GM23248 (cell line): Measurements from ENCODE around the gene HAPLN1. TPM values are rescaled to one million over a fixed set of nuclear protein-coding genes. Genes with fewer than 3 reads are reported as not detected.
"Not testable (repeated sequence)": the region's sequence is repeated elsewhere in the genome, so short reads cannot be mapped to it uniquely, and the experiment has no call there.

Source experiments
- DNase-seq: peaks from one replicate; pipeline ENCODE4 v3.0.0-alpha.2; 2015
- H2AFZ ChIP-seq: fragments of 200-600 bp; sonication (generic); 2 replicates; pipeline ENCODE4 v1.6.1; 2016; ENCODE audit warnings: antibody characterized with exemption
- H3F3A ChIP-seq: fragments of 200-600 bp; sonication (generic); 2 replicates; pipeline ENCODE4 v1.6.1; 2016; ENCODE audit warnings: mild to moderate bottlenecking, antibody characterized with exemption, mixed run types; ENCODE audit not compliant: insufficient read depth
- H3K27ac ChIP-seq: fragments of 200-600 bp; sonication (generic); 2 replicates; pipeline ENCODE4 v1.5.1; 2016; ENCODE audit warnings: mild to moderate bottlenecking
- H3K27me3 ChIP-seq: fragments of 200-600 bp; sonication (generic); replicated peaks from 2 replicates; pipeline ENCODE4 v1.6.1; 2016; ENCODE audit warnings: mild to moderate bottlenecking; ENCODE audit not compliant: insufficient read depth
- H3K36me3 ChIP-seq: fragments of 200-600 bp; sonication (generic); 2 replicates; pipeline ENCODE4 v1.6.1; 2016; ENCODE audit warnings: low read depth, mild to moderate bottlenecking
- H3K4me1 ChIP-seq: fragments of 200-600 bp; sonication (generic); 2 replicates; pipeline ENCODE4 v1.6.1; 2016; ENCODE audit warnings: mild to moderate bottlenecking; ENCODE audit not compliant: insufficient read depth
- H3K4me2 ChIP-seq: fragments of 200-600 bp; sonication (generic); one replicate; pipeline ENCODE4 v1.6.1; 2016; ENCODE audit warnings: mild to moderate bottlenecking; ENCODE audit not compliant: unreplicated experiment
- H3K4me3 ChIP-seq: fragments of 200-600 bp; sonication (generic); 2 replicates; pipeline ENCODE4 v1.5.1; 2016; ENCODE audit warnings: mild to moderate bottlenecking
- H3K79me2 ChIP-seq: fragments of 200-600 bp; sonication (generic); 2 replicates; pipeline ENCODE4 v1.6.1; 2016; ENCODE audit warnings: mild to moderate bottlenecking; ENCODE audit not compliant: insufficient read depth
- H3K9ac ChIP-seq: fragments of 200-600 bp; sonication (generic); 2 replicates; pipeline ENCODE4 v1.6.1; 2016; ENCODE audit warnings: mild to moderate bottlenecking
- H3K9me2 ChIP-seq: fragments of 200-600 bp; sonication (generic); 2 replicates; pipeline ENCODE4 v1.6.1; 2016; ENCODE audit warnings: mixed run types, mild to moderate bottlenecking, moderate library complexity; ENCODE audit not compliant: insufficient read depth
- H3K9me3 ChIP-seq: fragments of 200-600 bp; sonication (generic); one replicate; pipeline ENCODE4 v1.6.1; 2017; ENCODE audit warnings: low read depth
- H4K20me1 ChIP-seq: fragments of 200-600 bp; sonication (generic); 2 replicates; pipeline ENCODE4 v1.6.0; 2016; ENCODE audit not compliant: insufficient read depth
- EZH2 ChIP-seq: fragments of 200-600 bp; sonication (generic); IDR thresholded peaks from 2 replicates; pipeline ENCODE4 v1.6.1; 2018; ENCODE audit warnings: antibody characterized with exemption, mild to moderate bottlenecking; ENCODE audit not compliant: insufficient read depth, poor library complexity, severe bottlenecking
- EZH2phosphoT487 ChIP-seq: fragments of 200-600 bp; sonication (generic); IDR thresholded peaks from 2 replicates; pipeline ENCODE4 v1.6.1; 2018; ENCODE audit warnings: antibody characterized with exemption, moderate library complexity, mild to moderate bottlenecking, low read depth; ENCODE audit not compliant: insufficient read depth
- WGBS, 2 experiments: methylation state at CpG; one replicate each; pipeline ENCODE4 v1.1.6; 2015 to 2017; ENCODE audit warnings: low lambda C conversion rate in 2 of 2, low coverage in 1 of 2; ENCODE audit errors: missing lambda C conversion rate in 2 of 2; 5-methylcytosine and 5-hydroxymethylcytosine counted together
- in situ Hi-C: fragments of 300-500 bp; cut with MboI; formaldehyde crosslinking; loops from 2 replicates; pipeline ENCODE4 v1.15.0; 2020
- polyA plus RNA-seq: library from polyadenylated mRNA; unstranded; fragments of >200 nt; fragmentation: Nextera tagmentation; extraction: Ambion mirVana; gene quantifications from 2 replicates; pipeline ENCODE4 v1.2.1, GENCODE V29; 2016
- total RNA-seq: library from RNA; depleted of rRNA; stranded (reverse); fragments of >200 nt; shearing (Covaris generic); gene quantifications from 2 replicates; pipeline ENCODE4 v1.2.3, GENCODE V29; 2014

HAPLN1 gene
- total and polyA plus RNA-seq, 2 experiments from 2014 or later: 49.7 to 77.6 TPM

GRCh38 chr5:83742089-83742488 lies 21.4 kb upstream of the HAPLN1 start:
- no peaks in the 10 kb centered on the region for H3K79me2 ChIP-seq
- H3K27ac ChIP-seq: no peak overlapping the region
- H3K36me3 ChIP-seq: no peaks in the 10 kb centered on the region
- DNase-seq: no peak
- peaks cover 32% of the 10 kb centered on the region for H3K4me1 ChIP-seq
- H3K4me2 ChIP-seq: no peak overlapping the region
- in situ Hi-C loops: no loop called here
- H4K20me1 ChIP-seq: no peaks in the 10 kb centered on the region
- 59 to 60% methylated on average over 4 of the region's 4 CpGs for WGBS, 2 experiments
- no peak overlapping the region for H2AFZ ChIP-seq
- H3F3A ChIP-seq: peaks cover 17% of the 10 kb centered on the region
- no peaks in the 10 kb centered on the region for H3K27me3 ChIP-seq
- H3K9me2 ChIP-seq: no peaks in the 10 kb centered on the region
- no peak overlapping the region for H3K4me3 ChIP-seq
- H3K9ac ChIP-seq: no peak overlapping the region
- TF ChIP-seq EZH2: no peak
- TF ChIP-seq EZH2phosphoT487: no peak
- H3K9me3 ChIP-seq: no peaks in the 10 kb centered on the region

GRCh38 chr5:83741571-83741970 lies 20.9 kb upstream of the HAPLN1 start:
- Histone ChIP-seq H3F3A (peaks cover 17% of the 10 kb centered on the region), H3K4me1 (peaks cover 32% of the 10 kb centered on the region), H3K4me3 (no peak overlapping the region), H3K9ac (no peak overlapping the region), H3K9me2 (no peaks in the 10 kb centered on the region), H3K79me2 (no peaks in the 10 kb centered on the region), H3K27ac (no peak overlapping the region), H3K4me2 (no peak overlapping the region), H3K9me3 (no peaks in the 10 kb centered on the region), H3K27me3 (no peaks in the 10 kb centered on the region), H4K20me1 (no peaks in the 10 kb centered on the region), H2AFZ (no peak overlapping the region), H3K36me3 (no peaks in the 10 kb centered on the region)
- no peak for TF ChIP-seq EZH2
- TF ChIP-seq EZH2phosphoT487: no peak
- no peak for DNase-seq
- WGBS, 2 experiments: 43% methylated on average over 3 of the region's 3 CpGs
- in situ Hi-C loops: no loop called here

DNA sequence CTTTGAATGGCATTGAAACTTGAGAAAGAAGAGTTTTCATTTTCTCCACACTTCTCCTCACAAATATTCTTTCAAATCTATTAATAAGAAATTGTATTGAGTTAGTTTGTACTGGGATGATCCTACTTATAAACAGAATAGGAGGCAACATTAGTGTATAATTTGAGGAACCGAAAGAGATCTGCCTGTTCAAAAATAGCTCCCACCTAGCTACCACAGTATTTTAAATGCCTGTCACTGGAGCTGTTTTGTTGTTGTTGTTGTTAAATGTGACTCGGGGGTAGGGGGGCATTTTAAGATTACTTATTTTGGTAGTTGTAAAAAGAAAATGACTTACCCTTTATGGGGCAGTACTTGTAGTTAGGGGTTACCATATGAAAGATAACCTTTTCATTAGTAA lies 20.1 kb upstream of the HAPLN1 start:
- 38 to 43% methylated on average over 2 of the region's 2 CpGs for WGBS, 2 experiments
- no peak overlapping the region for H3K9ac ChIP-seq
- TF ChIP-seq EZH2phosphoT487: no peak
- TF ChIP-seq EZH2: no peak
- H3K4me2 ChIP-seq: no peak overlapping the region
- no peak for DNase-seq
- peaks cover 24% of the 10 kb centered on the region for H3K4me1 ChIP-seq
- no peaks in the 10 kb centered on the region for H3K79me2 ChIP-seq
- H3K27ac ChIP-seq: no peak overlapping the region
- H3K9me3 ChIP-seq: no peaks in the 10 kb centered on the region
- in situ Hi-C loops: no loop called here
- no peaks in the 10 kb centered on the region for H4K20me1 ChIP-seq
- no peak overlapping the region for H3K4me3 ChIP-seq
- H2AFZ ChIP-seq: no peak overlapping the region
- peaks cover 14% of the 10 kb centered on the region for H3F3A ChIP-seq
- H3K9me2 ChIP-seq: no peaks in the 10 kb centered on the region
- H3K36me3 ChIP-seq: no peaks in the 10 kb centered on the region
- no peaks in the 10 kb centered on the region for H3K27me3 ChIP-seq

DNA sequence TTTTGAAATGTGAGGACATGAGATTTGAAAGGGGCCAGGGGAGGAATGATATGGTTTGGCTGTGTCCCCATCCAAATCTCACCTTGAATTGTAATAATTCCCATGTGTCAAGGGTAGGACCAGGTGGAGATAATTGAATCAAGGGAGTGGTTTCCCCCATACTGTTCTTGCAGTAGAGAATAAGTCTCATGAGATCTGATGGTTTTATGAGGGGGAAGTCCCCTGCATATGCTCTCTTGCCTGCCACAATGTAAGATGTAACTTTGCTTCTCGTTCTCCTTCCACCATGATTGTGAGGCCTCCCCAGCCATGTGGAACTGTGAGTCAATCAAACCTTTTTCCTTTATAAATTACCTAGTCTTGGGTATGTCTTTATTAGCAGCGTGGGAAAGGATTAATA lies 15.5 kb upstream of the HAPLN1 start:
- in situ Hi-C loops, H3K9me2 ChIP-seq, H3K27ac ChIP-seq, H3K27me3 ChIP-seq, H3K4me1 ChIP-seq, H3K36me3 ChIP-seq, H3F3A ChIP-seq, H4K20me1 ChIP-seq, H3K9me3 ChIP-seq, H3K4me2 ChIP-seq, H3K4me3 ChIP-seq, H3K79me2 ChIP-seq, H2AFZ ChIP-seq, H3K9ac ChIP-seq, DNase-seq: not testable (repeated sequence)
- 34 to 39% methylated on average over 2 of the region's 2 CpGs for WGBS, 2 experiments

GRCh38 chr5:83735058-83735457 lies 14.4 kb upstream of the HAPLN1 start:
- H3F3A ChIP-seq, H3K9me2 ChIP-seq, H3K4me1 ChIP-seq, H4K20me1 ChIP-seq, H3K36me3 ChIP-seq, H3K79me2 ChIP-seq, H3K4me3 ChIP-seq, in situ Hi-C loops, H2AFZ ChIP-seq, H3K9ac ChIP-seq, DNase-seq, H3K27me3 ChIP-seq, H3K9me3 ChIP-seq, H3K27ac ChIP-seq, H3K4me2 ChIP-seq: not testable (repeated sequence)
